Skeletal muscle tissue (tissue), 4 donors: ENCODE results near the gene FEZ2. TPM values are rescaled to one million over a fixed set of nuclear protein-coding genes. Genes with fewer than 3 reads are reported as not detected.

ENCODE experiments used
- H3K27ac ChIP-seq: one replicate; pipeline ENCODE4 v1.7.0; 2013; ENCODE audit warnings: mild to moderate bottlenecking, low read depth, low read length, inconsistent platforms
- H3K27me3 ChIP-seq, 3 donors: one replicate each; pipeline ENCODE4 v1.7.0; 2013; ENCODE audit warnings: low read length in 3 of 3; ENCODE audit not compliant: control insufficient read depth in 3 of 3, insufficient read depth in 3 of 3
- H3K36me3 ChIP-seq, 3 donors: one replicate each; pipeline ENCODE4 v1.7.0; 2013; ENCODE audit warnings: low read length in 3 of 3; ENCODE audit not compliant: control insufficient read depth in 3 of 3, insufficient read depth in 3 of 3
- H3K4me1 ChIP-seq, 3 donors: one replicate each; pipeline ENCODE4 v1.7.0; 2013; ENCODE audit warnings: low read length in 3 of 3, mild to moderate bottlenecking in 3 of 3; ENCODE audit not compliant: control insufficient read depth in 3 of 3, insufficient read depth in 3 of 3
- H3K4me3 ChIP-seq, 3 donors: one replicate each; pipeline ENCODE4 v1.7.0; 2013; ENCODE audit warnings: low read length in 3 of 3
- H3K9ac ChIP-seq, 3 donors: one replicate each; pipeline ENCODE4 v1.7.0; 2013; ENCODE audit warnings: low read length in 3 of 3, mild to moderate bottlenecking in 3 of 3, moderate library complexity in 2 of 3, low read depth in 1 of 3
- H3K9me3 ChIP-seq, 3 donors: one replicate each; pipeline ENCODE4 v1.7.0; 2013; ENCODE audit warnings: low read length in 3 of 3; ENCODE audit not compliant: control insufficient read depth in 3 of 3
- total RNA-seq: library from RNA; depleted of rRNA; stranded (reverse); fragments of >200 nt; gene quantifications from one replicate; pipeline ENCODE4 v1.2.3, GENCODE V29; 2014
- donor health status: Osteomylitis.

The FEZ2 gene
- total RNA-seq, 1 donor from 2014 or later: 61.6 TPM

- peak overlapping the region; percentile 37 to 61 (median 50) for H3K9ac ChIP-seq
- H3K27me3 ChIP-seq: no peaks in the 10 kb centered on the region
- H3K27ac ChIP-seq: peak overlapping the region; percentile 47
- peaks cover 25 to 48% (median 45%) of the 10 kb centered on the region in 3 donors for H3K4me1 ChIP-seq
- H3K9me3 ChIP-seq: no peaks in the 10 kb centered on the region
- peak overlapping the region in 2 of 3 donors; percentile 38 to 92 for H3K4me3 ChIP-seq
- peaks cover 0 to 18% (median 0%) of the 10 kb centered on the region in 3 donors for H3K36me3 ChIP-seq
These were observed 3.1 kb downstream of the FEZ2 start for GRCh38 chr2:36594849-36595248.

GRCh38 chr2:36589230-36589630 is 8.7 kb downstream of the FEZ2 start:
- peaks cover 24 to 45% (median 39%) of the 10 kb centered on the region in 3 donors for H3K4me1 ChIP-seq
- H3K36me3 ChIP-seq: peaks cover 0 to 25% (median 6%) of the 10 kb centered on the region in 3 donors
- H3K9ac ChIP-seq: peak overlapping the region in 2 of 3 donors; percentile 7 to 46
- no peaks in the 10 kb centered on the region for H3K9me3 ChIP-seq
- H3K27ac ChIP-seq: peak overlapping the region; percentile 75
- no peaks in the 10 kb centered on the region for H3K27me3 ChIP-seq
- H3K4me3 ChIP-seq: peak overlapping the region in 1 of 3 donors; percentile 92

GRCh38 chr2:36587556-36587955 is 10.4 kb downstream of the FEZ2 start:
- H3K27me3 ChIP-seq: no peaks in the 10 kb centered on the region
- H3K9me3 ChIP-seq: no peaks in the 10 kb centered on the region
- peak overlapping the region; percentile 7 for H3K27ac ChIP-seq
- no peak overlapping the region for H3K4me3 ChIP-seq
- H3K9ac ChIP-seq: no peak overlapping the region
- H3K36me3 ChIP-seq: peaks cover 0 to 30% (median 12%) of the 10 kb centered on the region in 3 donors
- peaks cover 30 to 53% (median 39%) of the 10 kb centered on the region in 3 donors for H3K4me1 ChIP-seq

GRCh38 chr2:36587101-36587500 is 10.9 kb downstream of the FEZ2 start:
- Histone ChIP-seq H3K27me3 (no peaks in the 10 kb centered on the region), H3K27ac (peak overlapping the region; percentile 7), H3K9me3 (no peaks in the 10 kb centered on the region), H3K4me3 (no peak overlapping the region), H3K36me3 (peaks cover 0 to 30% (median 14%) of the 10 kb centered on the region in 3 donors), H3K9ac (no peak overlapping the region), H3K4me1 (peaks cover 34 to 53% (median 41%) of the 10 kb centered on the region in 3 donors)

- Histone ChIP-seq H3K9ac (no peak overlapping the region), H3K27me3 (no peaks in the 10 kb centered on the region), H3K9me3 (no peaks in the 10 kb centered on the region), H3K36me3 (peaks cover 0 to 28% (median 14%) of the 10 kb centered on the region in 3 donors), H3K4me3 (peak overlapping the region in 1 of 3 donors; percentile 27), H3K4me1 (peaks cover 37 to 53% (median 37%) of the 10 kb centered on the region in 3 donors), H3K27ac (no peak overlapping the region)
These were observed 11.3 kb downstream of the FEZ2 start for GRCh38 chr2:36586672-36587071.

GRCh38 chr2:36584148-36584794 is 13.7 kb downstream of the FEZ2 start:
- Histone ChIP-seq H3K27me3 (no peaks in the 10 kb centered on the region), H3K27ac (peak overlapping the region; percentile 63), H3K9ac (no peak overlapping the region), H3K4me3 (peak overlapping the region in 2 of 3 donors; percentile 6 to 55), H3K36me3 (peaks cover 4 to 35% (median 34%) of the 10 kb centered on the region in 3 donors), H3K9me3 (no peaks in the 10 kb centered on the region), H3K4me1 (peaks cover 23 to 52% (median 29%) of the 10 kb centered on the region in 3 donors)

GRCh38 chr2:36582951-36583350 is 15.0 kb downstream of the FEZ2 start:
- Histone ChIP-seq H3K9ac (peak overlapping the region; percentile 9 to 39 (median 13)), H3K4me3 (peak overlapping the region in 1 of 3 donors; percentile 55), H3K27ac (peak overlapping the region; percentile 63), H3K9me3 (no peaks in the 10 kb centered on the region), H3K27me3 (no peaks in the 10 kb centered on the region), H3K36me3 (peaks cover 4 to 46% (median 44%) of the 10 kb centered on the region in 3 donors), H3K4me1 (peaks cover 19 to 54% (median 23%) of the 10 kb centered on the region in 3 donors)

- Histone ChIP-seq H3K27me3 (no peaks in the 10 kb centered on the region), H3K4me1 (peaks cover 23 to 58% (median 23%) of the 10 kb centered on the region in 3 donors), H3K4me3 (peak overlapping the region in 1 of 3 donors; percentile 55), H3K9ac (peak overlapping the region in 2 of 3 donors; percentile 9 to 39), H3K9me3 (no peaks in the 10 kb centered on the region), H3K27ac (peak overlapping the region; percentile 63), H3K36me3 (peaks cover 4 to 50% (median 46%) of the 10 kb centered on the region in 3 donors)
These were observed 15.4 kb downstream of the FEZ2 start for GRCh38 chr2:36582538-36582937.

GRCh38 chr2:36579297-36579664 is 18.7 kb downstream of the FEZ2 start:
- H3K27me3 ChIP-seq: no peaks in the 10 kb centered on the region
- H3K27ac ChIP-seq: peak overlapping the region; percentile 13
- H3K9ac ChIP-seq: no peak overlapping the region
- H3K4me1 ChIP-seq: peaks cover 13 to 43% (median 15%) of the 10 kb centered on the region in 3 donors
- no peaks in the 10 kb centered on the region for H3K9me3 ChIP-seq
- H3K4me3 ChIP-seq: no peak overlapping the region
- H3K36me3 ChIP-seq: peaks cover 4 to 49% (median 47%) of the 10 kb centered on the region in 3 donors
